ENCODE data around the gene KDM4B. TPM values are rescaled to one million over a fixed set of nuclear protein-coding genes. Genes with fewer than 3 reads are reported as not detected.

The KDM4B gene
- polyA plus RNA-seq, 3 donors = 6.4 to 22.7 (median 12.7) TPM

DNA sequence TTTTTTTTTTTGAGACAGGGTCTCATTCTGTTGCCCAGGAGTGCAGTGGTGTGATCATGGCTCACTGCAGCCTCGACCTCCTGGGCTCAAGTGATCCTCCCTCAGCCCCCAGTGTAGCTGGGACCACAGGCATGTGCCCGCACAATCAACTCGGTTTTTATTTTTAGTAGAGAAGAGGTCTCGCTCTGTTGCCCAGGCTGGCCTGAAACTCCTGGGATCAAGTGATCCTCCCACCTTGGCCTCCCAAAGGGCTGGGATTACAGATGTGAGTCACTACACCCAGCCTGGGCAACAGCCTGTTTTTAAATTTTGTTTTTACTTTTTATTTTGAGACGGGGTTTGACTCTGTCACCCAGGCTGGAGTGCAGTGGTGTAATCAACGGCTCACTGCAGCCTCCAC lies 2.3 kb upstream of the KDM4B start:
- DNase-seq = no peak
- Mint-ChIP-seq H3K27me3 (ENCODE audit: low read depth in 3 of 3) (peaks cover 0 to 4% (median 0%) of the 10 kb centered on the region in 3 donors), H3K4me3 (no peak overlapping the region), H3K36me3 (peaks cover 12 to 28% of the 10 kb centered on the region in 2 donors), H3K9me3 (peaks cover 0 to 2% (median 0%) of the 10 kb centered on the region in 7 donors), H3K27ac (peak overlapping the region in 1 of 7 donors; percentile 13), H3K4me1 (peaks cover 30% of the 10 kb centered on the region)
- peaks cover 26% of the 10 kb centered on the region for H3K79me2 ChIP-seq (ENCODE audit: insufficient read depth, low read length)
- H3K36me3 ChIP-seq (replicated peaks in 1 of 2; ENCODE audit: control insufficient read depth in 1 of 2, insufficient read depth in 2 of 2, low read length in 2 of 2) = peaks cover 0 to 12% of the 10 kb centered on the region in 2 donors
- no peak overlapping the region for H3K9ac ChIP-seq (ENCODE audit: insufficient read depth, low read length, poor library complexity, severe bottlenecking)
- H3K27ac ChIP-seq (ENCODE audit: low read depth in 1 of 2, low read length in 2 of 2) = no peak overlapping the region
- peaks cover 22% of the 10 kb centered on the region for H4K20me1 ChIP-seq (ENCODE audit: insufficient read depth, low read length)
- intact Hi-C loops (cut with micrococcal nuclease) = loop anchor here in 1 of 2 donors (10.0 kb wide), 1 partner anchor 162 kb away; no protein-coding TSS in a partner anchor
- no peaks in the 10 kb centered on the region for H3K27me3 ChIP-seq (ENCODE audit: control insufficient read depth in 2 of 2, insufficient read depth in 2 of 2, low read length in 2 of 2)
- 92% methylated on average over 2 of the region's 6 CpGs for WGBS (ENCODE audit: insufficient coverage)
- H3K4me3 ChIP-seq (replicated peaks in 1 of 3; ENCODE audit: low read depth in 2 of 3, low read length in 3 of 3) = no peak overlapping the region
- peak overlapping the region; percentile 1 for H2AFZ ChIP-seq (ENCODE audit: insufficient read depth, low read depth, low read length, poor library complexity, severe bottlenecking)
- TF ChIP-seq, protein P1, sequence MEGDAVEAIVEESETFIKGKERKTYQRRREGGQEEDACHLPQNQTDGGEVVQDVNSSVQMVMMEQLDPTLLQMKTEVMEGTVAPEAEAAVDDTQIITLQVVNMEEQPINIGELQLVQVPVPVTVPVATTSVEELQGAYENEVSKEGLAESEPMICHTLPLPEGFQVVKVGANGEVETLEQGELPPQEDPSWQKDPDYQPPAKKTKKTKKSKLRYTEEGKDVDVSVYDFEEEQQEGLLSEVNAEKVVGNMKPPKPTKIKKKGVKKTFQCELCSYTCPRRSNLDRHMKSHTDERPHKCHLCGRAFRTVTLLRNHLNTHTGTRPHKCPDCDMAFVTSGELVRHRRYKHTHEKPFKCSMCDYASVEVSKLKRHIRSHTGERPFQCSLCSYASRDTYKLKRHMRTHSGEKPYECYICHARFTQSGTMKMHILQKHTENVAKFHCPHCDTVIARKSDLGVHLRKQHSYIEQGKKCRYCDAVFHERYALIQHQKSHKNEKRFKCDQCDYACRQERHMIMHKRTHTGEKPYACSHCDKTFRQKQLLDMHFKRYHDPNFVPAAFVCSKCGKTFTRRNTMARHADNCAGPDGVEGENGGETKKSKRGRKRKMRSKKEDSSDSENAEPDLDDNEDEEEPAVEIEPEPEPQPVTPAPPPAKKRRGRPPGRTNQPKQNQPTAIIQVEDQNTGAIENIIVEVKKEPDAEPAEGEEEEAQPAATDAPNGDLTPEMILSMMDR (IDR thresholded peaks at IDR 0.05) = no peak
- H3K4me1 ChIP-seq (ENCODE audit: control insufficient read depth in 1 of 2, insufficient read depth in 2 of 2, low read length in 2 of 2) = peaks cover 29 to 30% of the 10 kb centered on the region in 2 donors
- no peaks in the 10 kb centered on the region for H3K9me3 ChIP-seq (replicated peaks in 1 of 2; ENCODE audit: control insufficient read depth in 1 of 2, insufficient read depth in 1 of 2, low read length in 2 of 2)
- no peak overlapping the region for H3K4me2 ChIP-seq (replicated peaks; ENCODE audit: extremely low read depth, low read length, poor library complexity, severe bottlenecking)

DNA sequence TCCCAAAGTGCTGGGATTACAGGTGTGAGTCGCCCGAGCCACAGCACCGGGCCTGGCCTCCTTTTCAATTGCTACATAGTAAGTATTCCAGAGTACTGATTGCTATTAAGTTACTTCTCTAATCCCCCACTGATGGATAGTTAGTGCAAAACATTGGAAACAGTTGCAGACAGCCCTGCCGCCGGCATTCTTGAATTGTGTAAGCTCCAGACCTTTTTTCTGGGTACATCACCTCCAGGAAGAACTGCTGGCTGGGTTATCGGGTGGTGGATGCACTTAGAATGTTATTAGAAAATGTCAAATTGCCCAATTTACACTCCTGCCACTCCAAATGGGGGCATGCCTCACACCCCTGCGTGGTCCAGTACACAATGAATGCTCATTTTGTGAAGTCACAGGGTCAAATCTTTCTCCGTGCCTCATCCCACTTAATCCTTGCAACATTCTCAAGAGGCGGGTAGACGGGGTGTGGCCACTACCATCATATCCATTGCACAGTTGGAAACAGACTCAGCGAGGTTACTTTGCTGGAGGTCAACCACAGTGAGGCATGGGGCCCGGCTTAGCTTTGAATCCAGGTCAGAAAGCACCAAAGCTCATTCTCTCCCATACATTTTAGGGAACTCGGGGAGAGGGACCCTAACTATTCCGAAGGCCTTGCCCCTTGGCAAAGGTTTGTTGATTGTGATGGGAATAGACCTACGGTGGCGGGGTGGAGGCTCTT lies 1.0 kb upstream of the KDM4B start:
- DNase-seq = peak; percentile 18 to 42 (median 31)
- no peaks in the 10 kb centered on the region for H3K9me3 ChIP-seq (replicated peaks in 1 of 2; ENCODE audit: control insufficient read depth in 1 of 2, insufficient read depth in 1 of 2, low read length in 2 of 2)
- H3K27me3 Mint-ChIP-seq (ENCODE audit: low read depth in 3 of 3) = peaks cover 0 to 4% (median 0%) of the 10 kb centered on the region in 3 donors
- peaks cover 32 to 42% of the 10 kb centered on the region in 2 donors for H3K4me1 ChIP-seq (ENCODE audit: control insufficient read depth in 1 of 2, insufficient read depth in 2 of 2, low read length in 2 of 2)
- H3K4me1 Mint-ChIP-seq = peaks cover 34% of the 10 kb centered on the region
- H2AFZ ChIP-seq (ENCODE audit: insufficient read depth, low read depth, low read length, poor library complexity, severe bottlenecking) = peak overlapping the region; percentile 58
- WGBS (ENCODE audit: insufficient coverage) = 26% methylated on average over 7 of the region's 16 CpGs
- peak overlapping the region; percentile 44 to 84 for H3K27ac ChIP-seq (ENCODE audit: low read depth in 1 of 2, low read length in 2 of 2)
- peak overlapping the region; percentile 87 to 95 (median 92) for H3K27ac Mint-ChIP-seq
- H3K79me2 ChIP-seq (ENCODE audit: insufficient read depth, low read length) = peaks cover 36% of the 10 kb centered on the region
- H3K4me2 ChIP-seq (replicated peaks; ENCODE audit: extremely low read depth, low read length, poor library complexity, severe bottlenecking) = peak overlapping the region; percentile 70
- no peaks in the 10 kb centered on the region for H3K27me3 ChIP-seq (ENCODE audit: control insufficient read depth in 2 of 2, insufficient read depth in 2 of 2, low read length in 2 of 2)
- TF ChIP-seq, protein P1 (IDR thresholded peaks at IDR 0.05) = no peak
- intact Hi-C loops (cut with micrococcal nuclease) = loop anchor here in 1 of 2 donors (10.0 kb wide), 1 partner anchor 163 kb away; no protein-coding TSS in a partner anchor
- peak overlapping the region; percentile 12 to 73 (median 42) for H3K4me3 ChIP-seq (replicated peaks in 1 of 3; ENCODE audit: low read depth in 2 of 3, low read length in 3 of 3)
- peaks cover 35% of the 10 kb centered on the region for H4K20me1 ChIP-seq (ENCODE audit: insufficient read depth, low read length)
- peak overlapping the region; percentile 19 for H3K9ac ChIP-seq (ENCODE audit: insufficient read depth, low read length, poor library complexity, severe bottlenecking)
- peaks cover 0 to 2% (median 0%) of the 10 kb centered on the region in 7 donors for H3K9me3 Mint-ChIP-seq
- peak overlapping the region; percentile 71 to 90 for H3K4me3 Mint-ChIP-seq
- H3K36me3 ChIP-seq (replicated peaks in 1 of 2; ENCODE audit: control insufficient read depth in 1 of 2, insufficient read depth in 2 of 2, low read length in 2 of 2) = peaks cover 0 to under 1% of the 10 kb centered on the region in 2 donors
- H3K36me3 Mint-ChIP-seq = peaks cover 11 to 16% of the 10 kb centered on the region in 2 donors

Measured in CD14-positive monocyte (primary cell).